Sigmoid colon (tissue), 4 donors: ENCODE results near the gene TTC38.

ENCODE experiments used
- CTCF ChIP-seq, 4 experiments: fragments of 450-650 bp in 3 of 4; fragments of 200-600 bp in 1 of 4; IDR thresholded peaks; one replicate each; pipeline ENCODE4 v1.5.1; 2016 to 2019; ENCODE audit warnings: antibody characterized with exemption in 4 of 4, mild to moderate bottlenecking in 3 of 4, moderate library complexity in 2 of 4
- EP300 ChIP-seq, 4 donors: sonication (generic); formaldehyde crosslinking; IDR thresholded peaks; one replicate each; pipeline ENCODE4 v1.6.1; 2017; ENCODE audit warnings: antibody characterized with exemption in 4 of 4
- POLR2A ChIP-seq, 2 donors: fragments of 450-650 bp; IDR thresholded peaks; one replicate each; pipeline ENCODE4 v1.6.1; 2016; ENCODE audit warnings: antibody characterized with exemption in 2 of 2, mild to moderate bottlenecking in 2 of 2, moderate library complexity in 2 of 2
- POLR2AphosphoS5 ChIP-seq, 4 donors: sonication (generic); formaldehyde crosslinking; IDR thresholded peaks; one replicate each; pipeline ENCODE4 v1.6.1; 2017; ENCODE audit warnings: antibody characterized with exemption in 4 of 4

GRCh38 chr22:46303347-46303965, 35.6 kb downstream of the TTC38 start:
- no peak for TF ChIP-seq CTCF (IDR thresholded peaks at IDR 0.05)
- no peak for TF ChIP-seq POLR2A (IDR thresholded peaks at IDR 0.05)
- TF ChIP-seq POLR2AphosphoS5 (IDR thresholded peaks at IDR 0.05) = no peak
- TF ChIP-seq EP300 (IDR thresholded peaks at IDR 0.05) = no peak
